Osteocyte (in vitro differentiated cells): ENCODE measurements around the gene SELENOS. TPM values are rescaled to one million over a fixed set of nuclear protein-coding genes. Genes with fewer than 3 reads are reported as not detected.

Source experiments
- DNase-seq: peaks from one replicate; pipeline ENCODE4 v3.0.0; 2021; ENCODE audit warnings: mixed read lengths; ENCODE audit not compliant: unreplicated experiment; ENCODE audit errors: extremely low spot score
- H3K27ac Mint-ChIP-seq: one replicate; pipeline ENCODE4 v1.8.0; 2021; ENCODE audit warnings: mild to moderate bottlenecking, mixed read lengths; ENCODE audit not compliant: unreplicated experiment
- H3K27me3 Mint-ChIP-seq: one replicate; pipeline ENCODE4 v1.8.0; 2021; ENCODE audit warnings: mixed read lengths; ENCODE audit not compliant: unreplicated experiment
- H3K36me3 Mint-ChIP-seq: one replicate; pipeline ENCODE4 v1.8.0; 2021; ENCODE audit warnings: mixed read lengths; ENCODE audit not compliant: unreplicated experiment
- H3K4me1 Mint-ChIP-seq: one replicate; pipeline ENCODE4 v1.8.0; 2021; ENCODE audit warnings: mixed read lengths; ENCODE audit not compliant: unreplicated experiment
- H3K4me3 Mint-ChIP-seq: one replicate; pipeline ENCODE4 v1.8.0; 2021; ENCODE audit warnings: mild to moderate bottlenecking, moderate library complexity, mixed read lengths; ENCODE audit not compliant: unreplicated experiment
- H3K9me3 Mint-ChIP-seq: one replicate; pipeline ENCODE4 v1.8.0; 2021; ENCODE audit warnings: mixed read lengths; ENCODE audit not compliant: unreplicated experiment
- total RNA-seq: library from RNA; stranded (reverse); gene quantifications from 2 replicates; pipeline ENCODE4 v1.2.1, GENCODE V29; 2021
- TF ChIP-seq, protein P1 (sequence below): fragments of 200-600 bp; sonication (generic); IDR thresholded peaks from 2 replicates; pipeline ENCODE4 v1.5.0; 2021; ENCODE audit warnings: antibody characterized with exemption, mild to moderate bottlenecking, moderate library complexity

SELENOS gene
- total RNA-seq, 1 donor from 2014 or later, result 60.4 TPM

DNA sequence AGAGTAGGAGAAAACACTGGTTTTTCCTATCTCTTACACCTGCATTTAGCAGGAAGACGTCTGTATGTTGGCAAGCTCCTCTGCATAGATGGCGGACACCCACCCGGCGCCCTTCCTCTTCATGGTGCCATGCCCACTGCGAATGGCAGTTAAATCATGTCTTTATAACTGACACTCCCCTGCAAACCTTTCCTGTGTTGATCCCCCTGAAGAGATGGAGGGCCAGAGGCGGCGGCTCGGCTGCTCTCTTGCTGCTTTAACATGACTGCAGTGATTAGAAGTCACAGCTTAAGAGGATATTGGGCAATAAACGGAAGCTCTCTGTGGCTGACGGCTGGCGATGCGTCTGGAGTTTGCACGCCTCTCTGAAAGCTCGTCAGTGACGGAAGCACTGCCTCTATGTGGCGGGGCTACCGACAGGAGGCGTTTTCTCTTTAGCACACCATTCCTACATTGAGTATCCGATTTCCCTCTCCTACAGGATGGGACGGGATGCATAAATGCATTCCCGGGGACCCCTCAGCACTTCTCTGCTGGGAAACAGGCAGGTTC is 43.3 kb upstream of the SELENOS start:
- Mint-ChIP-seq H3K9me3 (no peaks in the 10 kb centered on the region), H3K4me3 (no peak overlapping the region), H3K36me3 (no peaks in the 10 kb centered on the region), H3K27me3 (peaks cover 23% of the 10 kb centered on the region), H3K4me1 (no peaks in the 10 kb centered on the region), H3K27ac (no peak overlapping the region)
- TF ChIP-seq, protein P1, sequence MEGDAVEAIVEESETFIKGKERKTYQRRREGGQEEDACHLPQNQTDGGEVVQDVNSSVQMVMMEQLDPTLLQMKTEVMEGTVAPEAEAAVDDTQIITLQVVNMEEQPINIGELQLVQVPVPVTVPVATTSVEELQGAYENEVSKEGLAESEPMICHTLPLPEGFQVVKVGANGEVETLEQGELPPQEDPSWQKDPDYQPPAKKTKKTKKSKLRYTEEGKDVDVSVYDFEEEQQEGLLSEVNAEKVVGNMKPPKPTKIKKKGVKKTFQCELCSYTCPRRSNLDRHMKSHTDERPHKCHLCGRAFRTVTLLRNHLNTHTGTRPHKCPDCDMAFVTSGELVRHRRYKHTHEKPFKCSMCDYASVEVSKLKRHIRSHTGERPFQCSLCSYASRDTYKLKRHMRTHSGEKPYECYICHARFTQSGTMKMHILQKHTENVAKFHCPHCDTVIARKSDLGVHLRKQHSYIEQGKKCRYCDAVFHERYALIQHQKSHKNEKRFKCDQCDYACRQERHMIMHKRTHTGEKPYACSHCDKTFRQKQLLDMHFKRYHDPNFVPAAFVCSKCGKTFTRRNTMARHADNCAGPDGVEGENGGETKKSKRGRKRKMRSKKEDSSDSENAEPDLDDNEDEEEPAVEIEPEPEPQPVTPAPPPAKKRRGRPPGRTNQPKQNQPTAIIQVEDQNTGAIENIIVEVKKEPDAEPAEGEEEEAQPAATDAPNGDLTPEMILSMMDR, result no peak
- no peak for DNase-seq

DNA sequence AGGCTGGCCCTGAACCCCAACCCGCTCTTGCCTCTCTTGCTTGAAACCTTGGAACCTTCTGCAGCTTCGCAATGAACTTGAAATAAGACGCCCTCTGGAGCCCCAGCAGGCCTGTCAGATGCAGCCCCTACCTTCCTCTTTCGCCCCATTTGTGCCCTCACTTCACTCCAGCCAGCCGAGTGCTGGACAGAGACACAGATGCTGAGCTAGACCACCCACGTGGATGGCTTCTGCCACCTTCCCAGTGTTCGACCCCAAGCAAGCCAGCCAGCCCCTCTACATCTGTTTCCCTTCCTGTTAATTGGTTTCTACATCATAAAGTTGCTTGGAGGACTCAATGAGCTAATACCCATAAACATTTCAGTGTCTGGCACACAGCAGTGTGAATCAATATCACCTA is 41.6 kb upstream of the SELENOS start:
- Mint-ChIP-seq H3K27ac (no peak overlapping the region), H3K9me3 (no peaks in the 10 kb centered on the region), H3K36me3 (no peaks in the 10 kb centered on the region), H3K27me3 (peaks cover 25% of the 10 kb centered on the region), H3K4me3 (no peak overlapping the region), H3K4me1 (no peaks in the 10 kb centered on the region)
- DNase-seq, result no peak
- TF ChIP-seq, protein P1, result no peak

DNA sequence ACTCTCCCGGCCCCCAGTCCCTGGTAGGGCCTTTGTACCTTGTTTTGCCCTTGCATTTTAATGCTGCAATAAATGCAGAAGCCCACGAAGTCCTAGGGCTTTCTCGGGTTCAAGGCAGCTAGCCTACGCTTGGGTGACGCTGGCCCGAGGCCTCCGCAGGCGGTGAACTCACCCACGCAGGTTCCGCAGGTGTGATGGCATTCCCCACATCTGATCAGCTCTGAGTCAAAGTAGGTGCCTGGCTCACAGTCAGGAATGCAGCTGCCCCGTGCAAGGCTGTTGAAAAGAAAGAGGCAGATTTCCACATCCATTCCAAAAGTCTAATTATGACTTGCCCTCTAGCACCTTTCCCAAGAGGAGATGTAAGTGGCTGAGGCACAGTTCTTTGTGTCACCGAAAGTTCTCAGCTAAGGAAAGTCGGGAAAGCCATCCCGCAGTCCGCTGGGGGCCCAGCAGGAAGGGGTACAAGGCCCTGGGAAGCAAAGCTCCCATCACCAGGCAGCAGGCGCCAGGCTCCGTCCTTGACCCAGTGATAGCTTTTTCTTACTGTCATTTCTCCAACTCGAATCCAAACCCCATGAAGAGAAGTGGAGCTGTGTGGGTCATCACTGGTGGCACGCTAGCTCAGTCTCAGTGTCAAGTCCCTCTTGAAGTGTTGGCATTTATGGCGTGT is 41.0 kb upstream of the SELENOS start:
- Mint-ChIP-seq H3K4me1 (no peaks in the 10 kb centered on the region), H3K9me3 (no peaks in the 10 kb centered on the region), H3K36me3 (no peaks in the 10 kb centered on the region), H3K27me3 (peaks cover 25% of the 10 kb centered on the region), H3K27ac (no peak overlapping the region), H3K4me3 (no peak overlapping the region)
- DNase-seq, result no peak
- TF ChIP-seq, protein P1, result no peak

- DNase-seq, result no peak
- TF ChIP-seq, protein P1, result no peak
- Mint-ChIP-seq H3K9me3 (no peaks in the 10 kb centered on the region), H3K4me1 (no peaks in the 10 kb centered on the region), H3K36me3 (no peaks in the 10 kb centered on the region), H3K27ac (no peak overlapping the region), H3K4me3 (no peak overlapping the region), H3K27me3 (peaks cover 25% of the 10 kb centered on the region)
Observed at GRCh38 chr15:101317336-101317872, 40.1 kb upstream of the SELENOS start.

GRCh38 chr15:101316529-101316928 is 39.2 kb upstream of the SELENOS start:
- DNase-seq, result no peak
- TF ChIP-seq, protein P1, result no peak
- H3K4me1 Mint-ChIP-seq, result no peaks in the 10 kb centered on the region
- H3K36me3 Mint-ChIP-seq, result no peaks in the 10 kb centered on the region
- H3K4me3 Mint-ChIP-seq, result no peak overlapping the region
- no peak overlapping the region for H3K27ac Mint-ChIP-seq
- peaks cover 24% of the 10 kb centered on the region for H3K27me3 Mint-ChIP-seq
- H3K9me3 Mint-ChIP-seq, result no peaks in the 10 kb centered on the region
